H1 (cell line): Measurements from ENCODE around the gene EYA2. TPM values are rescaled to one million over a fixed set of nuclear protein-coding genes. Genes with fewer than 3 reads are reported as not detected.

ENCODE experiments used
- CTCF ChIA-PET: fragments of 300-600 bp; sonication (Branson Sonifier 250); formaldehyde crosslinking; loops from one replicate; lab custom pipeline; 2021; ENCODE audit not compliant: partially characterized antibody; lab: Charles Lee
- POLR2A ChIA-PET: fragments of 300-600 bp; sonication (Branson Sonifier 250); formaldehyde crosslinking; loops from one replicate; lab custom pipeline; 2021; ENCODE audit warnings: inconsistent platforms; ENCODE audit not compliant: partially characterized antibody; lab: Charles Lee
- DNase-seq, 2 experiments: peaks; one replicate each; pipeline versions ENCODE4 v3.0.0 to v3.0.0-alpha.2; 2010 to 2022; ENCODE audit warnings: low spot score in 2 of 2, low read depth in 1 of 2, mixed read lengths in 1 of 2
- FAIRE-seq: peaks from 2 replicates; lab custom pipeline; 2011; peaks lifted over from hg19 to GRCh38; lab: Jason Lieb, UNC
- H2AFZ ChIP-seq: 2 replicates; pipeline ENCODE4 v1.8.1; 2012; ENCODE audit warnings: low read length, inconsistent platforms
- H2AK5ac ChIP-seq: 2 replicates; pipeline ENCODE4 v1.6.1; 2013; ENCODE audit warnings: low read depth, low read length
- H2BK120ac ChIP-seq: replicated peaks from 2 replicates; pipeline ENCODE3; 2013; ENCODE audit warnings: low read depth, low read length, inconsistent platforms
- H2BK12ac ChIP-seq: 2 replicates; pipeline ENCODE4 v1.6.1; 2013; ENCODE audit warnings: low read depth, low read length
- H2BK15ac ChIP-seq: 2 replicates; pipeline ENCODE4 v1.6.1; 2013; ENCODE audit warnings: low read length
- H2BK20ac ChIP-seq: 2 replicates; pipeline ENCODE4 v1.6.1; 2013; ENCODE audit warnings: low read length
- H2BK5ac ChIP-seq: 2 replicates; pipeline ENCODE4 v1.6.1; 2013; ENCODE audit warnings: low read depth, low read length
- H3K14ac ChIP-seq: 2 replicates; pipeline ENCODE4 v1.6.1; 2013; ENCODE audit warnings: inconsistent platforms; ENCODE audit not compliant: insufficient read length
- H3K18ac ChIP-seq: 2 replicates; pipeline ENCODE4 v1.6.1; 2013; ENCODE audit warnings: low read length; ENCODE audit errors: extremely low read depth
- H3K23ac ChIP-seq: 2 replicates; pipeline ENCODE4 v1.6.1; 2013; ENCODE audit warnings: inconsistent platforms; ENCODE audit not compliant: insufficient read length
- H3K23me2 ChIP-seq: 2 replicates; pipeline ENCODE4 v1.6.1; 2013; ENCODE audit warnings: low read depth, low read length
- H3K27ac ChIP-seq: 2 replicates; pipeline ENCODE4 v1.6.1; 2011; ENCODE audit warnings: low read depth, low read length, inconsistent platforms
- H3K27me3 ChIP-seq, 4 experiments: replicated peaks in 1 of 4; 1 replicate in 1 of 4; 2 replicates in 3 of 4; pipeline versions ENCODE4 v1.6.1 to v1.8.1; 2011 to 2013; ENCODE audit warnings: low read length in 3 of 4, mild to moderate bottlenecking in 3 of 4, inconsistent platforms in 2 of 4, mixed read lengths in 2 of 4, moderate library complexity in 1 of 4; ENCODE audit not compliant: control insufficient read depth in 3 of 4, insufficient read depth in 3 of 4; ENCODE audit errors: extremely low read depth in 1 of 4
- H3K36me3 ChIP-seq, 4 experiments: 2 replicates each; pipeline versions ENCODE4 v1.6.1 to v1.8.1; 2011 to 2013; ENCODE audit warnings: mild to moderate bottlenecking in 4 of 4, low read length in 3 of 4, moderate library complexity in 2 of 4, control low read depth in 1 of 4, inconsistent platforms in 1 of 4; ENCODE audit not compliant: insufficient read depth in 4 of 4, control insufficient read depth in 2 of 4
- H3K4ac ChIP-seq: replicated peaks from 2 replicates; pipeline ENCODE3; 2013; ENCODE audit warnings: low read length, low read depth, mixed read lengths, inconsistent platforms; ENCODE audit not compliant: insufficient read length
- H3K4me1 ChIP-seq, 4 experiments: replicated peaks in 1 of 4; 1 replicate in 1 of 4; 2 replicates in 3 of 4; pipeline versions ENCODE4 v1.6.1 to v1.8.1; 2011 to 2013; ENCODE audit warnings: low read length in 3 of 4, inconsistent platforms in 2 of 4, mixed read lengths in 1 of 4; ENCODE audit not compliant: insufficient read depth in 4 of 4, control insufficient read depth in 3 of 4
- H3K4me2 ChIP-seq, 2 experiments: 2 replicates each; pipeline versions ENCODE4 v1.6.1 to v1.8.1; 2011 to 2013; ENCODE audit warnings: low read depth in 2 of 2, low read length in 2 of 2, control low read depth in 1 of 2, inconsistent platforms in 1 of 2, mild to moderate bottlenecking in 1 of 2; ENCODE audit not compliant: insufficient read depth in 1 of 2
- H3K4me3 ChIP-seq, 4 experiments: fragments of 200-600, 300-600 bp in 1 of 4; sonication (generic), shearing (Covaris generic), sonication (Bioruptor Twin) in 1 of 4; 2 replicates each; pipeline versions ENCODE4 v1.5.1 to v1.8.1; 2011 to 2016; ENCODE audit warnings: low read length in 4 of 4, low read depth in 3 of 4, control low read depth in 2 of 4, inconsistent platforms in 2 of 4, mild to moderate bottlenecking in 2 of 4, mixed read lengths in 1 of 4, moderate library complexity in 1 of 4; ENCODE audit not compliant: insufficient read depth in 2 of 4; ENCODE audit errors: extremely low read depth in 1 of 4
- H3K56ac ChIP-seq: replicated peaks from 2 replicates; pipeline ENCODE3; 2013; ENCODE audit warnings: low read depth, mild to moderate bottlenecking, mixed read lengths, low read length, inconsistent platforms; ENCODE audit not compliant: insufficient read length
- H3K79me1 ChIP-seq: 2 replicates; pipeline ENCODE4 v1.6.1; 2013; ENCODE audit warnings: low read depth, low read length, control low read depth
- H3K79me2 ChIP-seq, 2 experiments: 2 replicates each; pipeline versions ENCODE4 v1.6.1 to v1.8.1; 2012 to 2013; ENCODE audit warnings: low read length in 2 of 2, mild to moderate bottlenecking in 2 of 2, inconsistent platforms in 1 of 2; ENCODE audit not compliant: insufficient read depth in 2 of 2, control insufficient read depth in 1 of 2
- H3K9ac ChIP-seq, 4 experiments: replicated peaks in 1 of 4; 1 replicate in 1 of 4; 2 replicates in 3 of 4; pipeline versions ENCODE4 v1.6.1 to v1.8.1; 2011 to 2013; ENCODE audit warnings: low read depth in 3 of 4, low read length in 3 of 4, control low read depth in 2 of 4, mild to moderate bottlenecking in 2 of 4, moderate library complexity in 2 of 4, inconsistent platforms in 1 of 4; ENCODE audit errors: extremely low read depth in 1 of 4
- H3K9me3 ChIP-seq, 2 experiments: 2 replicates each; pipeline versions ENCODE4 v1.6.1 to v1.8.1; 2012 to 2013; ENCODE audit warnings: mild to moderate bottlenecking in 2 of 2, moderate library complexity in 2 of 2, control low read depth in 1 of 2, inconsistent platforms in 1 of 2, low read depth in 1 of 2, low read length in 1 of 2, mixed read lengths in 1 of 2; ENCODE audit not compliant: insufficient read depth in 2 of 2
- H4K20me1 ChIP-seq, 2 experiments: replicated peaks in 1 of 2; 2 replicates each; pipeline versions ENCODE3 to v1.8.1; 2011 to 2013; ENCODE audit warnings: inconsistent platforms in 2 of 2, low read length in 2 of 2, mild to moderate bottlenecking in 1 of 2; ENCODE audit not compliant: insufficient read depth in 2 of 2, control insufficient read depth in 1 of 2
- H4K5ac ChIP-seq: 2 replicates; pipeline ENCODE4 v1.6.1; 2013; ENCODE audit warnings: low read length, low read depth, mixed read lengths, inconsistent platforms; ENCODE audit not compliant: insufficient read length
- H4K8ac ChIP-seq: 2 replicates; pipeline ENCODE4 v1.8.0; 2013; ENCODE audit warnings: mild to moderate bottlenecking, moderate library complexity, low read length, inconsistent platforms; ENCODE audit not compliant: insufficient read depth; ENCODE audit errors: extremely low read depth
- H4K91ac ChIP-seq: replicated peaks from 2 replicates; pipeline ENCODE3; 2013; ENCODE audit warnings: low read length, mixed read lengths, inconsistent platforms; ENCODE audit not compliant: insufficient read length
- PHF8 ChIP-seq: fragments of 200-600 bp; sonication (generic); conservative IDR thresholded peaks from 2 replicates; pipeline ENCODE4 v1.7.1; 2012; ENCODE audit warnings: low read depth, mild to moderate bottlenecking, inconsistent platforms, low read length, moderate library complexity
- RBBP5 ChIP-seq: IDR thresholded peaks from 2 replicates; pipeline ENCODE4 v1.7.1; 2012; ENCODE audit warnings: low read depth, mild to moderate bottlenecking, inconsistent platforms, low read length, moderate library complexity, borderline replicate concordance
- TCF12 ChIP-seq: IDR thresholded peaks from 2 replicates; pipeline ENCODE4 v1.6.1; 2011; ENCODE audit warnings: low read depth, mild to moderate bottlenecking, low read length
- USF2 ChIP-seq: IDR thresholded peaks from 2 replicates; pipeline ENCODE4 v1.6.1; 2011; ENCODE audit warnings: low read length, improper control_type of control experiment
- WGBS, 2 experiments: shearing (Covaris generic) in 1 of 2; methylation state at CpG; one replicate each; pipeline versions ENCODE4 v1.1.6 to v1.1.7; 2013 to 2015; ENCODE audit warnings: low lambda C conversion rate in 2 of 2, mixed read lengths in 2 of 2, inconsistent platforms in 1 of 2, low coverage in 1 of 2, missing lambda C conversion rate in 1 of 2; ENCODE audit not compliant: insufficient replicate concordance in 2 of 2, insufficient coverage in 1 of 2, insufficient read length in 1 of 2; ENCODE audit errors: extremely low coverage in 1 of 2, missing lambda C conversion rate in 1 of 2; 5-methylcytosine and 5-hydroxymethylcytosine counted together
- polyA plus RNA-seq, 7 experiments: library from polyadenylated mRNA; depleted of rRNA in 3 of 7; stranded (reverse) in 5 of 7; unstranded in 2 of 7; fragments of >200 nt in 5 of 7; fragments of 200-250 nt in 2 of 7; gene quantifications; 1 replicate in 5 of 7; 2 replicates in 1 of 7; 4 replicates in 1 of 7; pipeline versions ENCODE4 v1.2.1 to v1.2.3, GENCODE V29; 2011 to 2013; ENCODE audit warnings: missing spikeins in 2 of 7, mixed read lengths in 2 of 7
- total RNA-seq: library from RNA; stranded (reverse); fragmentation: NEBNext Ultra II Directional; extraction: Animal tissue kit (Norgen Biotek cat#: 25700); gene quantifications from 2 replicates; pipeline ENCODE4 v1.2.1, GENCODE V29; 2021

The EYA2 gene
- total and polyA plus RNA-seq, 2 of the 8 experiments (the other 6 are each of a cell fraction or from before 2014, with no cell fraction given) = 1.6 to 1.7 TPM

GRCh38 chr20:46959821-46960220 lies 65.2 kb downstream of the EYA2 start:
- Histone ChIP-seq H3K23ac (no peak overlapping the region), H2BK15ac (no peak overlapping the region), H3K56ac (no peak overlapping the region), H3K14ac (no peak overlapping the region), H3K4me2 (no peak overlapping the region), H3K36me3 (peaks cover 0 to 3% (median 0%) of the 10 kb centered on the region in 4 experiments; a peak in 1 of 8 replicates), H2BK120ac (no peak overlapping the region), H3K9ac (no peak overlapping the region), H3K4ac (no peak overlapping the region), H4K8ac (no peak overlapping the region), H3K79me1 (no peaks in the 10 kb centered on the region), H3K27me3 (no peaks in the 10 kb centered on the region), H4K5ac (no peak overlapping the region), H2AFZ (no peak overlapping the region), H2BK12ac (no peak overlapping the region), H2BK5ac (no peak overlapping the region), H4K91ac (no peak overlapping the region), H3K27ac (no peak overlapping the region), H3K79me2 (no peaks in the 10 kb centered on the region), H3K18ac (no peak overlapping the region), H3K4me3 (no peak overlapping the region), H3K9me3 (peaks cover 5 to 9% of the 10 kb centered on the region in 2 experiments; a peak in 2 of 4 replicates), H2BK20ac (no peak overlapping the region), H2AK5ac (no peak overlapping the region; the same call in 1 of the 2 replicates), H3K23me2 (no peaks in the 10 kb centered on the region; the same call in 1 of the 2 replicates), H3K4me1 (peaks cover 0 to 2% (median under 1%) of the 10 kb centered on the region in 4 experiments; a peak in 1 of 7 replicates), H4K20me1 (no peaks in the 10 kb centered on the region)
- ChIA-PET POLR2A (no interaction called here), CTCF (interaction anchor here (0.6 to 1.6 kb wide), 2 partner anchors 21 to 1479 kb away, joined by 3 to 4 read pairs; no protein-coding TSS in a partner anchor)
- no peak for DNase-seq
- no peak for TF ChIP-seq USF2
- TF ChIP-seq TCF12 = no peak
- no peak for TF ChIP-seq RBBP5
- TF ChIP-seq PHF8 = no peak
- no peak for FAIRE-seq
- WGBS, 2 experiments = 87% methylated on average over 9 of the region's 9 CpGs; no CpG with 5 or more reads in 1 of the 2 experiments
